Fibroblast of skin of scalp (primary cell): ENCODE measurements around the gene PRIMA1.

ENCODE experiments used
- DNase-seq: peaks from one replicate; pipeline ENCODE4 v3.0.0-alpha.2; 2013

PRIMA1 gene

DNA sequence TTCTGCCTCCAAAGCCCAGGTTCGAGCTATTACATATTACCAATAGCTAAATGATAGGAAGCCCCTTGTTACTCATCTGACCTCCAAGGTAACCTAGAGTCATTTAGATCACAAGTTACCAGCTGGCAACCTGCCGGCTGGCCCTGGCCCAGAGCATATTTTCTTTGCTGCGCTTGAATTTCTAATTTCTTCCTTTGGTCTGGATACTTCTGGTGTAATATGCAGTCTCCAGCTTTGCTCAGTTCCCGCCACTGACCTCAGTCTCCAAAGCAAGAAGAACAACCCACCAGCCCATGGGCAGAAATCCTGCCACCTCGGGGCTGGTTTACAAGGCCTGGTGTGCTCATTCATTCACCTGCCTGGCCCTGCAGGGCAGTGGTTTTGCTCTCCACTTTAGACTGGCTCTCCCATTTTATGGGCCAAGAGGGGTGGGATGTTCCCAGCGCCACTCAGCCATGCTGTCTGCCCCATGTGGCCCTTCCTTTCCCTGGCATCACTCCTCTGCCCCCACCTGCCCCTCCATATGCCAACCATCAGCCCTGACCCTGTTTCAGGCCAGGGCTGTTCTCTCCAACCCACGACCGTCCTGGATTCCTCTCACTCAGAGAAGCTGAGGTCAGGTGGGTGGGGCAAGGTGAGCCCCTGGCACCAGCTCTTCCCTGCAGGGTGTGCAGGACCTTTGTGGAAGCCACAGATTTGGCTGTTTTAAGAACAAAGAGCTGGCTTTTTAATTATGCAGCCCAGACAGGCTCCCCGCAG is 76.0 kb downstream of the PRIMA1 start:
- no peak for DNase-seq

DNA sequence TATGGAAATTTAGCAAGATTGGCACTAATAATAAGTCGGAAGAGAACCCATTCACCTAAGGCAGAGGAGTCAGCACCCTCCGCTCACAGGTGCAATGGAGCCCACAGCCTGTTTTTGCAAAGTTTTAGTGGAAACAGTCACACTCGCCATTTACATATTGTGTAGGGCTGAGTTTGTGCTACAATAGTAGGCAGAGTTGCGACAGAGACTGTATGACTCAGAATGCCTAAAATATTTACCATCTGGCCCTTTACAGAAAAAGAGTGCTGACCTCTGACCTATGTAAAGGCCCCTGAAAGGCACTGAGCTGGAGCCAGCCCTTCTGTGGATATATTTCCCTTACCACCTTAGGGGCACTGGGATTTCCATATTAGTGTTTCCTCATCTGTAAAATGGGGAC is 79.0 kb downstream of the PRIMA1 start:
- no peak for DNase-seq

DNA sequence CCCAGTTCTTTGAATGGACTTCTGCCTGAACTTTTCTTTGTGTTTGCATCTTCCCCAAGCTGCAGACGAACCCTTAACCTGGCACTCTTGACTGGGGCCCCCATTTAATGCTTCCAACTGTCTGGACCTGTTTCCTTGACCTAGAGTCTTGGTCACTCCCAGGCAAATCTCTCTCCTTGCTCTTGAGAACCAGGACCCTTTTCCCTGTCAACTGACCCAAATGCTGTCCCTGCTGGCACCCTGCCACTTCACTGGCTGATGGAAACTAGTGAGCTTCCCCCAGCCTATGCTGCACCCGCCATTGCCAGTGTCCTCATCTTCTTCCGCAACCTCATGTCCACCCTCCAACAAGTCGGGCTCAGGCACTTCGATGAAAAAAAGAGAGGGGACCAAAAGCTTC is 79.5 kb downstream of the PRIMA1 start:
- no peak for DNase-seq

DNA sequence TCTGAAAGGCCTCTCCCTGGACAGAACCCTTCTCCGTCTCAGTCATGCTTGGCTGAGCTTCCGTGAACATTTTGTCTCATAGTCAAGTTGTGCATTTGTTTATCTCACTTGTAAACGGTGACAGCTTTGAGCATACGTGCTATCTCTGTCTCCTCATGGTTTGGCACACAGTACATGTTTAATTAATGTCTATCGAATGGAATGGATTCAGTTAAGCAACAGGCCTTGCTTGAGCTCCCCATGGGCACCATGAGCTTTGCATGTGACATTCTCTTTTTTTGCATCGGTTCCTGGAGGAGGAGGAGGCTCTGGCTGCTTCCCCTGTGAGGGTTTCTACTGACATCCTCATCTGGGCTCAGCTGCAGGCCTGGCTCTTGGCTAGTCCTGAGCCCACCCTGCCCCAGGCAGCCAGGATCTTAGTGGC is 80.0 kb downstream of the PRIMA1 start:
- no peak for DNase-seq

DNA sequence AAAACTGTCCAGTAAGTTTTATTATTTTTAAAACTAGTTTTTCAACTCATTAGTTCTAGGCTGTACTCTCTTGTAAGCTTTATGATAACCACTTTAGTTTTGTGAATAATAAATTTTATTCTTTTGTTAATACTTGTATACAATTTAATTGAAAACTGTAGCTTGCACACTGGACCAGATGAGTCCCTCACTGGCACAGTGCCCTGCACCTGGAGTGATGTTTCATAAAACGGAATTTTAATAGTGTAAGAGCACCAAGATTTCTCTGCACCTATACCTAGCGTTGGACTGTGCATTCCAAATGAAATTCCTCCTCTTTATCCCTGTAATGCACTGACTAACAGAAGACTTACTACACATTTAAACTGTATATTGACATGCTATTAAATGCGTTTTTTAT is 80.8 kb downstream of the PRIMA1 start:
- DNase-seq, result no peak

DNA sequence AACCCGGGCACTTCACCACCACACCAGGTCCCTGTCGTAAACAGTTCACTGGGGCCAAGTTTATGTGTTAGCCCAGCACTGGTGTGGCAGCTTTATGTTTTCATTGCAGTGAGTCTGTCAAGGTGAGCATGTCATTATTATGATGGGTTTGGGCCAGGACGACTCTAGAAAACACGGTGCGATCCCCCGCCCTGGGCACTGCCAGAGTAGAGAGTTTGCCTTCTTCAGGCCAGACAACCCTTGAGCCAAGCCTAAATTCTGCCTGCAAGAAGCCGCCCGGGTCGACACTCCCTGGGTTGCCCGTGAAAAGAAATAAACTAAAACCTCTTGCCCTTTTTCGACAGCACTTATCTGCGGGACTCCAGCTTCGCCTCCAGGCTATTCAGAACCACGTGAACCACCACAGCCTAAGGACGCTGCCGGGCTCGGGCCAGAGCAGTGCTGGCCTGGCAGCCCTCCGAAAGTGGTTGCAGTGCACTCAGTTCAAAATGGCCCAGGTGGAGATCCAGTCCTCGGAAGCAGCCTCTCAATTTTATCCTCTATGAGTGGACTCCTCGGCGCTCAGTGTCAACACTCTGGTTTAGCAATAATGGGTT is 81.8 kb downstream of the PRIMA1 start:
- no peak for DNase-seq

DNA sequence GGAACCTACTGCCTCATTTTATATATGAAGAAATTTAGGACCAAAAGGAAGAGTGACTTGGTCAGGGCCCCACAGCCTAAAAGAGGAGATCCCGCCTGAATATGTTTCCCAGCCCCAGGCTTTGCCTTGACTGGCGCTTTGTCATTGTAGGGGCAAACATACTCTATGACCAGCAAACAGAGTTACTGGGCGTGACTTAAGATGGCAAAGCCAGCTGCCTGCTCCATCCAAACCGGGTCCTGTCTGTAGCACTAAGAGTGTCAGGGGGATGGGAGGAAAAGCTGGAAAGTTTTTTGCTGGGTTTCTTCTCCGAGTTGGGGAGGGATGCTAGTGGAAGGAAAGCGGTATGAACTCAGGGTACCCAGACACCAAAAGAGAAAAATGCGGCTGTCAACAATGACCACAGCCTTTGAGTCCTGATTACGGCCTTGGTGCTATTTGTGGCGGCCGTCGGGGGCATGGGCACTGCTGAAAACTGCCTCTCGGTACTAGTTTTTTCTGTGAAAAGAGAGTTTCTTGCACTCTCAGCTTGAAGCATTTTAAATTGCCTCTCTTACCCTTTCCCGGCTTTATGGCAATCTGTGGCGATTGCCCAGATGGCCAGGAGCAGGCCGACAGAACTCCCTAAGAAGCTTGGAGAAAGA is 82.7 kb downstream of the PRIMA1 start:
- no peak for DNase-seq

DNA sequence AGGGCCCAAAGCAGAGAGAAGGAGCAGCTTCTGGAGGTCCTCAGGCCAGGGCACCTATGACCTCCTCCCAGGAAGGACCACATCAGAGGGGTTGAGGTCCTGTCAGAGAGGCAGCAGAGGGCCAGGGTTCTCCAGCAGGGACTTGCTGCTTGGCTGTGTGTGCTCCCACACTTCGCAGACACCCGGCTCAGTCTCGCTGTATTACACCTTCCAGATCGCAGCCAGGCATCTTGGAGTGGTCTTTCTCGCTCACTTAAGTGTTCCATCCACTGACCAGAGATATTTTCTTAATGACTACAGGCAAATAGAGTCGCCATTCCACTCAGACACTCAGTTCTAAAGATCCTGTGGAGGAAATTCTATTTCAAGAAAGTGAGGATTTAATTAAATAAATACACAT is 84.3 kb downstream of the PRIMA1 start:
- no peak for DNase-seq

DNA sequence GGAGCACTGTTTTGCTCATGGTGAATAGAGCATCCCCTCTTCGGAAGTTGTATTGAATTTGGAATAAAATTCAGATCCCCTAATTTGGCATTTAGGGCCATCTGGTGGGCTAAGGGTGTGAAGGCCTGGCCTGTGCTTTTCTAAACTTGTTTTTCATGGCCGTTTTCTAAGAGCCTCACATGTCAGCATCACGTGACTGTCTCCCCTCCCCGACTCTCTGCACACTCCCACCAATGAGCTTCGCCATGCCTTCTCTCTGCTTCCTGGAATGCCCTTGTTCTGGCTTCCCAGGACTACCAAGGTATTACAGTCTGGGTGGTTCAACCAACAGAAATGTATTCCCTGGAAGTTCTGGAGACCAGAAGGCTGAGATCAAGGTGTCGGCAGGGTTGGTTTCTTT is 85.3 kb downstream of the PRIMA1 start:
- no peak for DNase-seq

DNA sequence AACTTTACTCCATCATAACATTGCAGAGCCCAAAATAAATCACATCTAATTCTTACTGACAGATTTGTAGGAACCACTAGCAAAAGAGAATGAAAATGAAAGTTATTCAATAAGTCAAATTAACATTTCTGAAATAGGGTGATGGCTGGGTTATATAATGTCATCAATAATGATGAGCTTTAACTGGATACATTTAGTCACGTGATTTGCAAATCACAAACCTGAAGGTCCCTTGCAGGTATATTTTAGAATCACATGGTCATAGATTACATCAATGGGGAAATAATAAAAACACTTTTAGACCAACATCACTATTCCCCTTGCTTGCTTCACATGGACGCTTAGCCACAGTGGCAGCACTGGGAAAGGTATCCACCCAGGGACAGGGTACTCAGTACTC is 86.7 kb downstream of the PRIMA1 start:
- no peak for DNase-seq

DNA sequence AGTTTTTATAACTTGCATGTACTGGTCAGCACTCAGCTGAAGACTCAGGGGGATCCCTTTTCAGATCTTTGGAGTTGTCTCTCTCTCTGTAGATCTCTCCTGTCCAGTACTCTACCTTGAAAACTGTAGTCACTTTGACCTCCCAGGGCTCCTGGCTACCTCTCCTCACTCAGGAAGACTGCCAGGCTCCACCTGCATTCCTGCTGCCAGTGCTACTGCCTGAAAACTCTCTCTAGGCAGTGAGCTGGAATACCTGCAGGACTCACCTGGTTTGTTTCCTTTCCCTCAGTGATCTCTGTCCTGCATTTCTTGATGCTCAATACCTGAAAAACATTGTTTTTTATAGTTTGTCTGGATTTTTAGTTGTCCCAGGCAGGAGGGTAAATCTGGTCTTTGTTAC is 87.4 kb downstream of the PRIMA1 start:
- no peak for DNase-seq

DNA sequence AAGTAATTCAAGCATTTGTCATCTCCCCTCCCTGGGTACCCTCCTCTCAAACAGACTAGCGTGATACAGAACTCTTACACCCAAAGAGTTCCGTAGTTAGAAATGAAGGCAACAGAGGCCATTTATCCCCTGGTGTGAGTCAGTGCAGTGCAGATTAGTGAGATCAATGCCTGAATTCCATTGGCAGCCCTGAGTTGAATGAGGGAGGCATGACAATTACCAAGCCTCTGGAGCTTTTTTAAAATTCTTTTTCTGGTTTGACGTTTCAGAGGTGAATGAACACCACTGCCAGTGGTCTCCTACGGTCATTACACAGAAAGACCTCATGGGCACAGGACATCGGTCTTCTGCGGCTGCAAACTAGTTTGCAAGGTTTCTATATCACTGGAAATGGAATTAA is 94.4 kb downstream of the PRIMA1 start:
- no peak for DNase-seq

DNA sequence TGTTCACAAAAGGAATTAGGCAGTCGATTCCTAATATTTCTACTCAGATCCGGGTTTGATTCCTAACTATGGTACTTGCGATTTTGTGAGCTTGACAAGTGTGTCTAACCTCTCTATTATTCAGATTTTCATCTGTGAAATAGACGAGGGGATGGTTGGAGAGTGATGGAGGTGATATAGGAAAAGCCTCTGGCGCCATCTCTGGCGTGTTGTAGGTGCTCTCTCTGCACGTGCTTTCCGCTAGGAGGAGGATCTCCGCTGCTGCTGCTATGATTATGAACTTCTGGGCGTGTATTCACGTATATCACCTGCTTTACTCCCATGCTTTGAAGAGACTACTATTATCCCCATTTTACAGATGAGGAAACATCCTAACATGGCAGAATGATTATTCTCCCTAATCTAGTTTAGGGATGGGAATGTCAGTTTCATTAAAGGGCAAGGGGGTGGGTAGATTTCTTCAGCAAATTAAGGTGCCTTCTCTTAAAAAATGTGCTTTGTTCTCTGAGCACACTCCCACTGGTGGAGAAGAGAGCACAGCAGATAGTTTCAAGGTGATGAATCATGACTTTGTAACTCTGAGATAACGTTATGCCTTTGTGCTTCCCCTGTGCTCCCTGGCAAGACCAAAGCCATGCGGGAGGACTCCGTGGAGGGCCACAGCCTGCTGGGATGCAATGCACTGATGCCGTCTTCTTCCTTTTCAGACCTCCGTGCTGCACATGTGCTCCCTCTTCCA is 97.1 kb downstream of the PRIMA1 start:
- no peak for DNase-seq

DNA sequence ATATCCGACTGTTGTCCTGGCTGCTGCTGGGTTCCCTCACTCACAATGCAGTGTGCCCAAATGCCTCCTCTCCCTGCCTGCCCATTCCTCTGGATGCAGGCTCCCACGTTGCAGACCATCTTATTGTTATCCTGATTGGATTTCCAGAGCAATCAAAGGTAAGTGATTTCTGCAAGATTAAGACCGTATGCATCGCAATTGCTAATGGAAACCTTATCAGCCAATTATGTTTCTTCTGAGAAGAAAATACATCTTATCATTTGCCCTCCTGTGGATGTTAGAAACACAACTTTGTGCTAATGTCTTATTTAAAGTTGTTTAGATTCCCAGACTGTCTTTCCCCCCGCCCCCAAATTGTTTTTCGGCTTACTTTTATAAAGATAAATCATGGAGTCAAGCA is 98.1 kb downstream of the PRIMA1 start:
- no peak for DNase-seq

DNA sequence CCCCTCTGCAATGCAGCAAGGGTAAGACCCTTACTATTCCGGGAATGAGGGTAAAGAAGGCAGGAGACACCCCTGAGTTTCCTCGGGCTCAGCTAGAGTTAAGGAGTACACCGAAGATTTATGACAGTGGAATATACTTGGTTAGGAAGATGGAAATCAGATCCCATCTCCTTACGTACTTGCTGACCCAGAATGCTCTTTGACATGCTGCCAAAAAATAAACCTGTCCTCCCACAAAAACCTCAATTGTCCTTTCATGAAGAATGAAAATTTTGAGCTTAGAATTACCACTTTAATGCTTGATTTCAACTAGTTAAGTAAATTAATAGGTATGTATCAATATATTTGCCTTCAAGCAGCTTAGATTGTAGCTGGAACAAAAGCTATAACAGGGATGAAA is 99.5 kb downstream of the PRIMA1 start:
- DNase-seq, result no peak

DNA sequence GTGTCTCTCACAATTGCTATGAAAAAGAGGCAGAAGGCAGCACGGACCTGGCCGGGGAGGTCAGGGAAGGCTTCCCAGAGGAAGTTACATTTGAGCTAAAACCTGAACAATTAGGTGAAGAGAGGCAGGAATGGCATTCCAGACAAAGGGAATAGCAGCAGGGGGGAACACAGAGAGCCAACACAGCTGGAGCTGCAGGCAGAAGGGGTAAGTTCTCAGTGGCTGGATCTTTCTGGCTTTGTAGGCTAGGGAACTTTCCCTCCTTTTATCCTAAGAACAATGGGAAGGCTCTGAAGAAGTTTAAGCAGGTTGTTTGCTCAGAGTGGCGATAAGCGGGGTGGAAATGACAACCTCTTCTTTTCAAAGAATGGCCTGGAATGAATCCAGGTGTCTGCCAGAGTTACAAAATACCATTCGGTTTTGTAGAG is 100.0 kb downstream of the PRIMA1 start:
- no peak for DNase-seq

DNA sequence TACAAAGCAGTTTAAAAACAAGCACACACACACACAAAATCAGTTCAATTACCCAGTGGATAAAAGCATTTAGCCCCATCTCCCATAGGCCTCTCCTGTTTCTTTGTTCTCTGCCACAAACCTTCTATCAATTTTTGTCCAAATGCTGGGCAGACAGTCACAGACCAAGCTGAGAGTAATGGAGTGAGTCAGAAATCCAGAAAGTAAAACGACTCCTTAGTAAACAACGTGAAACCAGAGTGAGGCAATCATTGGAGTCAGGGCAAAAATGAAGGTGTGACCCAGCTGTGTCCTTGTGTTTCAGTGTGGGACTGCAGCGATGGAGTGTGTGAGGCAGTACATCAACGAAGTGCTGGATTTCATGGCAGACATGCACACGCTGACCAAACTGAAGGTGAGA is 102.0 kb downstream of the PRIMA1 start:
- no peak for DNase-seq

DNA sequence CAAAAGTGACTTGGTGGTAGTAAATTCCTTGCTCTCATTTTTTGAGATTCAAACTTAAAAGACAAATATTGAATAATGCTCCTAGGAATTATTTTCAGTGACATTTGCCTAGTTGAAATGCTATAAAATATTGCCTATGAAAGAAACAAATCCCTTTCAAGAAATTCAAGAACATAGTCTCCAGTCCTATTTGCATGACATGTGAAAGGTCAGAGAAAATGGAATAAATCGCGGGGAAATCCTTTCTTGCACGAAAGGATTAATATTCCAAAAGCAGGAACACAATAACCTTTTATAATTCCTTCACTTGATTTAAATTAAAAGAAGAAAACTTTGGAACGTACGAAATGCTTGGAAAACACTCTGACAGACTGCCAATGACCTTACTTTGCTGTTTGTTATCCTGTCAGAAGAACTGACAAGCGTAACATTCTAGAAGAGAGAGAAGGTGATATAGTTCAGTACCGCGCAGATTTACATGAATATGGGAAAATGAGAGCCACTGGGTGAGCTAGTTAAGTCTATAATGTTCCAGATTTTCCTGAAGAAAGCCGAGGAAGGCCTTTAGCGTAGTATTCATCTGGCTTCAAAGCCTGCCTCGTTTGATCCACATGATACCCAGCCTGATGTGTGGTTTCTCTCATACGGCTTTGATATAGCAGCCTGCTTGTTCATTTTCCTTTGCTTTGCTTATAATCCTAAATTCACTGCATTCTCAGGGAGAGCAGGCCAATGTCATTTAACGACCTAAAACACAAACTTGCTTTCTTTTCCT is 103.0 kb downstream of the PRIMA1 start:
- no peak for DNase-seq

DNA sequence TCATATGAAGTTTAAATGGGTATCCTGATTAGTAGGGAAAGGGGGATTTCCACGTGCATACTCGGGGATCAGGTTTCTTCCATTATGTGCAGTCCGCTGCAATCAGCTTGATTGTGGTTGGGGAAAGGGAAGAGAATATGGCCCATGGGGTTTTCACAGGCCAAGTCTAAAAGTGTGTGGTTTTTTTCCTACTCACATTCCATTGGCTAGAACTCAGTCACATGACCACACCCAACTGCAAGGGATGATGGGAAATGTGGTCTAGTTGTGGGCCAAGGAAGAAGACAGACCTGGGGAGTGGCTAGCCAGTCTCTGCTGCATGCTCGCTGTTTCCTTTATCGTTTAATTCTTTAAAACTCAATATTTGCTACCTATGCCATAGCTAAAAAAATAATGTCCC is 105.1 kb downstream of the PRIMA1 start:
- DNase-seq, result peak; percentile 1

DNA sequence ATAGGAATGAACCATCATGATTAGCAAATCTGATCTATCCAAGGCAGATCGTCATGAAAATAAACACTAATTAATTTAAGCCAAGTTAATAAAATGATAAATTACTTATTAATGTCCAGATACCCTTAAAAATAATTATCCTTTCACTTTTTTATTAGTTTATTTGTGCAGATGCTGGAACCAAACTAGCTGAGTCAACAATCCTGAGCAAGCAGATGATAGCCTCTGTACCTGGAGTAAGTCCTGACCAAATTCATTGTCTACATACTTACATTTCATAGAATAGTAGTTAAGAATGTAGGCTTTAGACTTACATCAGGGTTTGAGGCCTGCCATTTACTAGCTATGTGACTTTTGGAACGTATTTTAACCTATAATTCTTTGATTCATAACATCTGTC is 105.8 kb downstream of the PRIMA1 start:
- no peak for DNase-seq

DNA sequence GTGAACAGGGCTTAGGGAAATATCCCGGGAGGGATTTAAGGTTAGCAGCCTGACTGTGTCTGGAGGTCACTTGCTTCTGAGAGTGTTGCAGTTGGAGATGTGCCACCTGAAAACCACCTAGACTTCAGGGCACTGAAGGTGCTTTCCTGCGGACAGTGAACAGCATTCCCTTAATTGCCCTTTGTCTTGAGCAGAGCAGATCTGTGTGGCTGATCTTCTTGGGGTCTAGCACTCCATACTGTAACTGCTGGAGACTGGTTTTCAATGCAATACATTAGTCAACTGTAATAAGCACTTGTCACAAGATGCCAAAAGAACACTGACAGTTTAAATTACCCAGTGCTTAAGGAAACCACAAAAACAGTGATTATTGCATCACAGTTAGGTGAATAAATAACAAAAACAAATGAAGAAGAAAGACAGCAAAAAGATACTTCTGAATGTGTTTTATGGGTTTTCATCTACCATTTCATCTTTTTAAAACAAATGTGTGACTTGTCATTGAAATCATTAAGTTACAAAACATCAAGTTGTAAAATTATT is 111.8 kb downstream of the PRIMA1 start:
- DNase-seq, result no peak

DNA sequence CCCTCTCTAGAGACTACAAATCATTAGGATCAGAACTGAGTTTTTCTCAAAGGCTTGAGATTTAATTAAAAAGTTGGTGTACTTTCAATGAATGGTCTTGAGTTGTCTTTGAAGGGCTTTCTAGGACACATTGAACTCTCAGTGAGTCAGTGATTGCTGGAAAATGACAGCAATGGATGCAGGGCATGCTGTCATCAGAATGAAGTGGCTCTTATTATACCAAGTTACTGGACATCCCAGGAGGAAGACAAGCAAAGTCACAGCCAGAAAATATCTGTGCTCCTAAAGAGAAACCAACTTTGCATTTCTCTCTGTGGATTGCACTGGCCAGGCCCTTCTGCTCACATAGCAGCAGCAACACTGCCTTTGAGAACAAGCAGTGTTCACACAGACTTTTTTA is 112.6 kb downstream of the PRIMA1 start:
- no peak for DNase-seq
